RWPE1 (cell line): ENCODE data around the gene TFAP2C.

Experiments used
- CTCF ChIA-PET: fragments of 350-600 bp; sonication (Branson Sonifier 250); formaldehyde crosslinking; extraction: SDS; loops from one replicate; lab custom pipeline; 2021; lab: Yijun Ruan, JAX
- POLR2A ChIA-PET: fragments of 400-600 bp; formaldehyde crosslinking; extraction: SDS; loops from one replicate; lab custom pipeline; 2020; ENCODE audit warnings: antibody characterized with exemption; ENCODE audit not compliant: low non-redundant PET; lab: Yijun Ruan, JAX
- DNase-seq: peaks from one replicate; pipeline ENCODE4 v3.0.0; 2012; ENCODE audit warnings: low spot score
- H3K27ac ChIP-seq: fragments of 450-650 bp; 2 replicates; pipeline ENCODE4 v1.5.1; 2017
- TF ChIP-seq, protein P1 (sequence below): fragments of 450-650 bp; conservative IDR thresholded peaks from 2 replicates; pipeline ENCODE4 v1.5.1; 2017; ENCODE audit warnings: low read depth, mild to moderate bottlenecking

TFAP2C gene

DNA sequence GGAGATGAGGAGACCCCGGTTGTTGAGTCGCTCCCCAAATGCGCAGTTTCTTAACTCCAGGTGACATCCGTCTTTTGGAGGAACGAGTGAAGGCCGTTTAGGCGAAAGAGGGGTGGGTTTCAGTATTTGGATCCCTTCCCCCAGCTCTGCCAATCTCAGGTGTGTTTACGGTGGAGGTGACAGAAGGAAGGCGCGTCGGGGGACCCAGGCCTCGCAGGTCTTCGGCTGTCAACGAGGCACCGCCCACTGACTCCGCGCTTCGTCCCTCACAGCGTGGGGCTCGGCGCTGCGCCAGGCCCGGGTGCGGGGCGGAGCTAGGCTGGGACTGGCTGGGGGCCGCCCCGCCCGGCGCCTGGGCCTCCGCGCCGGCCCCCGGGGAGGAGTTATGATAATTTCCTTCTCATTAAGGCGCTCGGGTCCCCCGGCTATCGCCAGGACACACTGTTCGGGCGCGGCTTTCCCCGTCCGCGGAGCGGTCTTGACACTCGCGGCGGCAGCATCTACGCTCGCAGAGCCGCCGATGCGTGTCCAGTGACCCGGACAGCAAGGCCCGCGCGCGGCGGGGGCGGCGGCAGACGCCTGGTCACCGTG lies at the start of gene TFAP2C:
TSS of gene TFAP2C (plus strand) at position 434 of the 591 bp plus-strand sequence. CDS start 239 bp downstream, outside the sequence.
- H3K27ac ChIP-seq: peak within 1 kb of the TSS; percentile 70
- TF ChIP-seq, protein P1, sequence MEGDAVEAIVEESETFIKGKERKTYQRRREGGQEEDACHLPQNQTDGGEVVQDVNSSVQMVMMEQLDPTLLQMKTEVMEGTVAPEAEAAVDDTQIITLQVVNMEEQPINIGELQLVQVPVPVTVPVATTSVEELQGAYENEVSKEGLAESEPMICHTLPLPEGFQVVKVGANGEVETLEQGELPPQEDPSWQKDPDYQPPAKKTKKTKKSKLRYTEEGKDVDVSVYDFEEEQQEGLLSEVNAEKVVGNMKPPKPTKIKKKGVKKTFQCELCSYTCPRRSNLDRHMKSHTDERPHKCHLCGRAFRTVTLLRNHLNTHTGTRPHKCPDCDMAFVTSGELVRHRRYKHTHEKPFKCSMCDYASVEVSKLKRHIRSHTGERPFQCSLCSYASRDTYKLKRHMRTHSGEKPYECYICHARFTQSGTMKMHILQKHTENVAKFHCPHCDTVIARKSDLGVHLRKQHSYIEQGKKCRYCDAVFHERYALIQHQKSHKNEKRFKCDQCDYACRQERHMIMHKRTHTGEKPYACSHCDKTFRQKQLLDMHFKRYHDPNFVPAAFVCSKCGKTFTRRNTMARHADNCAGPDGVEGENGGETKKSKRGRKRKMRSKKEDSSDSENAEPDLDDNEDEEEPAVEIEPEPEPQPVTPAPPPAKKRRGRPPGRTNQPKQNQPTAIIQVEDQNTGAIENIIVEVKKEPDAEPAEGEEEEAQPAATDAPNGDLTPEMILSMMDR: no peak
- ChIA-PET POLR2A (no interaction called here), CTCF (interaction anchor here (0.7 to 1.9 kb wide), 4 partner anchors 20 to 345 kb away, joined by 3 to 18 read pairs (median 7); no protein-coding TSS in a partner anchor)
- peak; percentile 98 for DNase-seq

DNA sequence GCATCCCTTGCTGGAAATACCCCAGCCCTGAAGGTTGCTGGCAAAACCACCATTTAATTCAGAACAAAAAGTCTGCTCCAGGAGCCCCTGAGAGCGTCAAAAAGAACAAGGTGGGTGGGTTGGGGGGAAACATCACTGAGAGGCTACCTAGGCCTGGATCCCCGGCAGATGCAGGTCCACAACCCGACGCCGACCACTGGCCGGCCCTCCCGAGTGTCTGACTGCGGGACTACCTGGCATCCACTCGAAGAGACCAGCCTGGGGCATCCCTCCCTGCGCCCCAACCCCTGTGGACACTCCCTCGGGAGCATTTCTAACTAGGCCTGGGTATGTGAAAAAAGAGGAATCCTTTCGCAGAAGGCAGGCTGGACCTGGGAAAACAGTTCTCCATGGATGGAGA lies 48.9 kb upstream of the TFAP2C start:
- no peak for DNase-seq
- no peak overlapping the region for H3K27ac ChIP-seq
- CTCF ChIA-PET: interaction anchor here (1.6 kb wide), 1 partner anchor 30 kb away, joined by 7 read pairs; no protein-coding TSS in a partner anchor
- TF ChIP-seq, protein P1: no peak
- POLR2A ChIA-PET: no interaction called here

- H3K27ac ChIP-seq: no peak overlapping the region
- ChIA-PET CTCF (interaction anchor here (1.6 kb wide), 1 partner anchor 31 kb away, joined by 7 read pairs; no protein-coding TSS in a partner anchor), POLR2A (no interaction called here)
- DNase-seq: no peak
- TF ChIP-seq, protein P1: no peak
These were observed 47.4 kb upstream of the TFAP2C start for GRCh38 chr20:56581701-56582100.

DNA sequence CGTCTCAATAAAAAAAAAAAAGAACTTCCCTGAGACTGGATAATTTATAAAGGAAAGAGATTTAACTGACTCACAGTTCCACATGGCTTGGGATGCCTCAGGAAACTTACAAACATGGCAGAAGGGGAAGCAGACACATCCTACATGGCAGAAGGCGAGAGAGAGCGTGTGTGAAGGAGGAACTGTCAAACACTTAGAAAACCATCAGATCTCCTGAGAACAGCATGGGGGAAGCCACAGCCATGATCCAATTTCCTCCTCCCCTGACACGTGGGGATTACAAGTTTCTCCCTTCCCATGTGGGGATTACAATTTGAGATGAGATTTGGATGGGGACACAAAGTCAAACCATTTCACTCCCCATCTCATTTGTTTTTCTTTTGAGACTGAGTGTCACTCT lies 46.6 kb upstream of the TFAP2C start:
- no peak overlapping the region for H3K27ac ChIP-seq
- no peak for DNase-seq
- TF ChIP-seq, protein P1: no peak
- ChIA-PET POLR2A (no interaction called here), CTCF (interaction anchor here (0.7 kb wide), 1 partner anchor 9 kb away, joined by 7 read pairs; no protein-coding TSS in a partner anchor)

GRCh38 chr20:56584916-56585315 lies 44.2 kb upstream of the TFAP2C start:
- POLR2A ChIA-PET: no interaction called here
- no peak for DNase-seq
- TF ChIP-seq, protein P1: no peak
- H3K27ac ChIP-seq: no peak overlapping the region
- CTCF ChIA-PET: interaction anchor here (0.6 kb wide), 1 partner anchor 52 kb away, joined by 3 read pairs; the partner anchor contains the start of gene FAM209B

DNA sequence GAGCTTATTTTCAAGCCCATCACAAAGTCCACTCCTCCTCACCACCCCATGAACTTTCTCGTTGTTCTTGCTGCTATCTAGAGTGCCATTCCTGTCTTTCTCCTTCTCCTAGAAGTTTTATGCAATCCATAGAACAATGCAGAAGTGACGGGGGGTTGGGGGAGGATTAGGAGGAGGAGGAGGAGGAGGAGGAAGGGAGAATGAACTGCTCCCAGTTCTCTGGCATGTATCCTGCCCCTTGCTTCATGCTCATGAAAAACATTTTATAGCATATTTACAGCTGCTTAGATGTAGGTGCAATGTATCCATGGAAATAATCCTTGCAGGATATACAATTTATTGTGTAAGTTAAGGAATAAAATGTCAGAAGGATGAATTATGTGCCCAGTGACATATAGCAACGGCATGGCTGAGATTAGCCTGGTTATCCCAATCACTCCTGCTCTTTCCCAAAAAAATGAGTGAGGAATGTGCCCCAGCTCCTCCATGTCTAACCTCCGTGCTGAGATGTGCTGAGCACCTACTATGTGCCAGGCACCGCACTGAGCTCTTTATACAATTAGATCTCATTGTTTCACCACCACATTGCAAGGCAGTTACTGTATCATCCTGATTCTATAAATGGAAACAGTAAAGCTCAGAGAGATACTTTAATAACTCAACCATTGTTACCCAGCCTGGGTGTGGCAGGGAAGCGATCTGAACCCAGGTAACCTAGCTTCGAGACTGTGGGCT lies 41.6 kb upstream of the TFAP2C start:
- no peak overlapping the region for H3K27ac ChIP-seq
- no peak for DNase-seq
- TF ChIP-seq, protein P1: no peak
- POLR2A ChIA-PET: interaction anchor here (0.6 kb wide), 1 partner anchor 30 kb away, joined by 5 read pairs; no protein-coding TSS in a partner anchor
- CTCF ChIA-PET: interaction anchor here (0.6 to 2.2 kb wide), 4 partner anchors 9 to 346 kb away, joined by 3 to 11 read pairs (median 4); no protein-coding TSS in a partner anchor
